ENCODE data around the gene ERVH48-1. TPM values are rescaled to one million over a fixed set of nuclear protein-coding genes. Genes with fewer than 3 reads are reported as not detected.
A peak's percentile ranks its signal among the peaks of the same experiment; 100 is the strongest.
"Not testable (repeated sequence)": the region's sequence is repeated elsewhere in the genome, so short reads cannot be mapped to it uniquely, and the experiment has no call there.

Gene ERVH48-1
- total RNA-seq, 1 experiment from 2014 or later = not detected

DNA sequence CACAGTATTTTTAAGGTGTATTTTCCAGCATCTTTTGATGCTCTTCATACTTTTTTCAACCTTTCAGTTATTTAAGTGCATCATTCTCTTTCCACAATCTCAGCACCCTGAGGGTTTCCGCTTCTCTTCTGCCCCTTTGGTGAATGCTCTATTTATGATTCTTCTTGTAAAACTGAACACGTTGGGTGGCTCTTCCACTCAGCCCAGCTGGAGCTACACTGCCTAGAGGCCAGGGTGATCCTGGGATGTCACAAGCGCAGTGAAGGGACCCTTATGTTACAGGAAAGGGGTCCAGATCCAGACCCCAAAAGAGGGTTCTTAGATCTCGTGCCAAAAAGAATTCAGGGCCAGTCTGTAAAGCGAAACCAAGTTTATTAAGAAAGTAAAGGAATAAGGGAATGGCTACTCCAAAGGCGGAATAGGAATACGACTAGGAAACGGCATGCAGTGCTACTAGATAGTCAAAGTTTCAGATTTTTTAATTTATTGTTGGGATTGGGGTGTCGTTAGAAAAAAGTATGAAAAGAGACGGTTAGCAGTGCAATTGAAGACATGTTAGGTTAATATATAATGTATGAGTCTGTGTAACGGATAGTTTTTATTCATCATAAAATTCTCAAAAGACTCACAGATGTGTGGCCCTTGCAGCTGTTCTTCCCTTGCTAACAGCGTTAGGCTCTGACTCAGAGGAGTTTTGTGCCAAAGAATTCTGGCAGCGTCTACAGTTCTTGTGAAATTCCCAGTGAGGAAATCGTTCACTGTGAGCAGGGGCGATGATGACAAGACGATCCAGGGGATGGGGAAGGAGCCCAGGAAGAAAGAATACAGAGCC is 14.4 kb upstream of the ERVH48-1 start:
- peak; percentile 88 for DNase-seq (ENCODE audit: extremely low read depth, low read depth)

DNA sequence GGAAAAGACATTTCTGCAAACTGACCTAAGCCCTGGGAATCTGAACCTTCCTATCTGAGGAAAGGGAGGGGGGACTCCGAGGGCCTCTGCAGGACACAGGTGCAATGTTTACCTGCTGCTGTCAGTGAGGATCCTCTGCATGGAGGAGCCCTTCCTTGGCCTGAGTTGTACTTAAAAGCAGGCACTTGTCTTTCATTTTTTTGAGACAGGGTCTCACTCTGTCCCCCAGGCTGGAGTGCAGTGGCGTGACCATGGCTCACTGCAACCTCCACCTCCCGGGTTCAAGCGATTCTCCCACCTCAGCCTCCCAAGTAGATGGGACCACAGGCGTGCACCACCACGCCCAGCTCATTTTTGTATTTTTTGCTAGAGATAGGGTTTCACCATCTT is 13.2 kb upstream of the ERVH48-1 start:
- not testable (repeated sequence) for DNase-seq (ENCODE audit: extremely low read depth, low read depth)

DNA sequence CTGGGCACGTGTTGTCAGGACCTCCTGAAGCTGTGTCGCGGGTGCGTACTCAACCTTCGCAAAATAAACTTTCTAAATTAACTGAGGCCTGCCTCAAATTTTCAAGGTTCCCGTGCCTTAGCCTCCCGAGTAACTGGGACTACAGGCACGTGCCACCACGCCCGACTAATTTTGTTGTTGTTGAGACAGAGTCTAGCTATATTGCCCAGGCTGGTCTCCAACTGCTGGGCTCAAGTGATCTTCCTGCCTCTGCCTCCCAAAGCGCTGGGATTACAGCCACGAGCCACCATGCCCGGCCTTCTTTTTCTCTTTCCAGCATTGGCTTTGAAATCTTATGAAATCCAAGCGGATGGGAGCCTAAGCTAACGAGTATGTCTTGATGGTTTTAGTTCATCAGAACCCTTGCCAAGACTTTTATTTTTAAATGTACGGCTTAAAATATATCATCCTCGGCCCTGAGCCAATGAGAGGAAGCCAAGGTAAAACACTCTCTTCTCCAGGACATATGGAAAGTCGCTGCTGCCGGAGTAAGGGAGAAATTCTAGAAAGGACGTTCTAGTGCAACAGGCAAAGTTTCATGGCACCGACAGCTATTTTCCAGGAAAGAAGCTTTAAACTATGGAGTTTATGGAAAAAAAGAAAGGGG is 12.7 kb upstream of the ERVH48-1 start:
- no peak for DNase-seq (ENCODE audit: extremely low read depth, low read depth)

DNA sequence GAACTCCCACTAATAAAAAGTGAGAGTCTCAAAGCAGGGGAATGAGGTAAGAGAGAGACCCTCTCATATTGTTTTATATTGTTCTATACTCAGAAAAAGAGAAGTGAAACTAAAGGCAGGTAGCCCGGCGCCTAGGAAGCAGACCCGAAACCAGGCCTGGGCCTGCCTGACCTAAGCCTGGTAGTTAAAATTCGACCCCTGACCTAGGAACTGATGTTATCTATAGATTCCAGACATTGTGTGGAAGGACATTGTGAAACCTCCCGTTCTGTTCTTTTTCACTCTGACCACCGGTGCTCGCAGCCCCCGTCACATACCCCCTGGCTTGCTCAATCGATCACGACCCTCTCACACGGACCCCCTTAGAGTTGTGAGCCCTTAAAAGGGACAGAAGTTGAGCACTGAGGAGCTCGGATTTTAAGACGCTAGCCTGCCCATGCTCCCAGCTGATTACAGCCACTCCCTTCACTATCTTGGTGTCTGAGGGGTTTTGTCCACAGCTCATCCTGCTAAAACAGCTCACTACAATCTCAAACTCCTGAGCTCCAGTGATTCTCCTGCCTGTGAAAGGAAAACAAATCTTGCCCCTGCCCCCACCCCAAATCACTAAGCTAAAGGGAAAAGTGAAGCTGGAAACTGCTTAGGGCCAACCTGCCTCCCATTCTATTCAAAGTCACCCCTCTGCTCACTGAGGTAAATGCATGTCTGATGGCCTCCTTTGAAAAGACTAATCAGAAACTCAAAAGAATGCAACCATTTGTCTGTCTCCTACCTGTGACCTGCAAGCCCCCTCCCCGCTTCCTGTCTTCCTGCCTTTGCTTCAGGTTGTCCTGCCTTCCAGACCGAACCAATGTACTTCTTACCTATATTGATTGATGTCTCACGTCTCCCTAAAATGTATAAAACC is 11.9 kb upstream of the ERVH48-1 start:
- DNase-seq (ENCODE audit: extremely low read depth, low read depth) = not testable (repeated sequence)

DNA sequence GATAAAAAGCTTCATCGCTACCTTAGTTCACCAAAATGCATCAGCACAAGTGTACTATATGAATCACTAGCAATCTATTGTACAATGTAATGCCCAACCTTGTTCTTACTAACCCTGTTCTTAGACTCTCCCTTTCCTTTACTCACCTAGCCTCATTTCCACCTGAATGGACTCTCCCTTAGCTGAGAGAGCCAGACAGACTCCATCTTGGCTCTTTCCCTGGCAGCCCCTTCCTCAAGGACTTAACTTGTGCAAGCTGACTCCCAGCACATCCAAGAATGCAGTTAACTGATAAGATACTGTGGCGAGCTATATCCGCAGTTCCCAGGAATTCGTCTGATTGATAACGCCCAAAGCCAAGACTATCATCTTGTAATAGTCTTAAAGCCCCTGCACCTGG is 10.9 kb upstream of the ERVH48-1 start:
- DNase-seq (ENCODE audit: extremely low read depth, low read depth) = not testable (repeated sequence)

DNA sequence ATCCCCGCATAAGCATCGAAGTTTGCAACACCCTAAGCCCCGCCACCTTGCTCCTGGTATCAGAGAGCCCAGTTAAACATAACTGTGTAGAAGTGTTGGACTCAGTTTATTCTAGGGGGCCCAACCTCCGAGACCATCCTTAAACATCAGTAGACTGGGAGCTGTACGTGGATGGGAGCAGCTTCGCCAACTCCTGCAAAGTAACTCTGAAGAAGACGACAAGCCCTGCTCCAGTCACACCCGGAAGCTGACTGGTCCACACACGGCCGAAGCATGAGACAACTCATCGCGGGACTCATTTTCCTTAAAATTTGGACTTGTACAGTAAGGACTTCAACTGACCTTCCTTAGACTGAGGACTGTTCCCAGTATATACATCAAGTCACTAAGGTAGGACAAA is 8.5 kb upstream of the ERVH48-1 start:
- not testable (repeated sequence) for DNase-seq (ENCODE audit: extremely low read depth, low read depth)

DNA sequence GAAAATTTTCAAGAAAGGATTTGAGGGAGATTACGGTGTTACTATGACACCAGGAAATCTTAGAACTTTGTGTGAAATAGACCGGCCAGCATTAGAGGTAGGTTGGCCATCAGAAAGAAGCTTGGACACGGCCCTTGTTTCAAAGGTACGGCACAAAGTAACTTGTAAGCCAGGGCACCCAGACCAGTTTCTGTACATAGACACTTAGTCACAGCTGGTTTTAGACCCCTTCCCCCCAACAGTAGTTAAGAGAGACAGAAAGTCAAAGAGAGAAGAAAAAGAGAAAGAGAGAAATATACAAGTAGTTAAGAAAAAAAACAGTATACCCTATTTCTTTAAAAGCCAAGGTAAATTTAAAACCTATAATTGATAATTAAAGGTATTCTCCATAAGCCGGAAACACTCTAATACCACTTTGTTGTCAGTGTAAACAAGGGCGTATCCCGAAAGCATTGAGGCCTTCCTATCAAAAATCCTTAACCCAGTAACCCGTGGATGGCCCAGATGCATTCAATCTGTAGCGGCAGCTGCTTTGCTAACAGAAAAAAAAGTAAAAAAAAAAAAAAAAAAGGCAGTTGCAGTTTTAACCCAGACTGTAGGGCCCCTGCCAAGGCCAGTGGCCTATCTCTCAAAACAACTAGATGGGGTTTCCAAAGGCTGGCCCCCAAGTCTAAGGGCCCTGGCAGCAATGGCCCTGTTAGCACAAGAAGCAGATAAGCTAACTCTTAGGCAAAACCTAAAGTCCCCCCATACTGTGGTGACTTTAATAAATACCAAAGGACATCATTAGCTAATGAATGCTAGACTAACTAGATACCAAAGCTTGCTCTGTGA is 7.9 kb upstream of the ERVH48-1 start:
- not testable (repeated sequence) for DNase-seq (ENCODE audit: extremely low read depth, low read depth)

DNA sequence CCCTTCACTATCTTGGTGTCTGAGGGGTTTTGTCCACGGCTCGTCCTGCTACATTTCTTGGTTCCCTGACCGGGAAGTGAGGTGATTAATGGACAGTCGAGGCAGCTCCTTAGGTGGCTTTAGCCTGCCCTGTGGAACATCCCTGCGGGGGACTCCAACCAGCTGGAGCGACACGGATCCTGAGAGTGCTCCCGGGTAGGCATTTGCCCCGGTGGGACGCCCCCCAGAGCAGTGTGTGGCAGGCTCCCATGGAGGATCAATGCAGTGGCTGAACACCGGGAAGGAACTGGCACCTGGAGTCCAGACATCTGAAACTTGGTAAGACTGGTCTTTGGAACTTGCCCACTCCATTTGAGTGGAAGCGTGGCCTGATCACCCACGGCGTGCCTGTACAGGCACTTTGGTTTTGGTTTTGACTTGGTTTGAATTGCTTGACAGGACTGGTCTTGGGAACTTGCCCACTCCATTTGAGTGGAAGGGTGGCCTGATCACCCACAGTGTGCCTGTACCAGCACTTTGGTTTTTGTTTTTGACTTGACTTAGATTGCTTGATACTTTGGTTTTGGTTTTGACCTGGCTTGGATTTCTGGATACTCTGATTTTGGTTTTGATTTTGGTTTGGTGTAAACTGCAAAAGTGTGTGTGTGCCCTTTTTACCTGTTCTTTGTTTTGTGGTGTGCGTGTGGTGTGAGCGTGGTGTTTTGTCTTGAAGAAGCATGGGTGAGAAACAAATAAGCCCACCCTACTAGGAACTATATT is 7.1 kb upstream of the ERVH48-1 start:
- DNase-seq (ENCODE audit: extremely low read depth, low read depth) = not testable (repeated sequence)

DNA sequence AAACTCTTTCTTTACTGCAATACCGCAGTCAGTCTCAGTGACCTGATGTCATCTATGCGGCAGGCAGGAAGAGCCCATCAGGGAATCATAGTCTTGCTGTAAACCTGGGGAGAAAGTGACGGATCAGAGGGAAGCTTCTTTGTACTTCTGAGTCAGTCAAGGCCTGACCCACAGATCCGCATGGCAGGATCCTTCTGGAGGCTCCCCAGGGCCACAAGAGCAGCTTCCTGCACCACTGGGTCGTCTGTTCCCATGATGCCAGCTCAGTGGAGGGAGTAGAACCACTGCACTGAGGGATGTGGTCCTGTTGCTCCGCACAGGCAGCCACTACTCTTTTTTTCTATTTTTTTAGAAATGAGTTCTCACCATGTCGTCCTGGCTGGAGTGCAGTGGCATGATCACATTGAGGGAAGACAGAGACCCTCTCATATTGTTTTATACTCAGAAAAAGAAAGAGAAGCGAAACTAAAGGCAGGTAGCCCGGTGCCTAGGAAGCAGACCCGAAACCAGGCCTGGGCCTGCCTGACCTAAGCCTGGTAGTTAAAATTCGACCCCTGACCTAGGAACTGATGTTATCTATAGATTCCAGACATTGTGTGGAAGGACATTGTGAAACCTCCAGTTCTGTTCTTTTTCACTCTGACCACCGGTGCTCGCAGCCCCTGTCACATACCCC is 6.3 kb upstream of the ERVH48-1 start:
- no peak for DNase-seq (ENCODE audit: extremely low read depth, low read depth)

DNA sequence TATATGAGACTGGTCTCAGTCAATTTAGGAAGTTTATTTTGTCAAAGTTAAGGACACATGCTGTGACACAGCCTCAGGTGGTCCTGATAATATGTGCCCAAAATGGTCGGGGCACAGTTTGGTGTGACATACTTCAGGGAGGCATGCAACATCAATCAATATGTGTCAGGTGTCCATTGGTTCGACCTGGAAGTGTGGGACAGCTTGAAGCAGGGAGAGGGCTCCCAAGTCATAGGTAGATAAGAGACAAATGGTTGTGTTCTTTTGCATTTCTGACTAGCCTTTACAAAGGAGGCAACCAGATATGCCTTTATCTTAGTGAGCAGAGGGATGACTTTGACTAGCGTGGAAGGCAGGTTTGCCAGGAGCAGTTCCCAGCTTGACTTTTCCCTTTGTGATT is 4.5 kb upstream of the ERVH48-1 start:
- no peak for DNase-seq (ENCODE audit: extremely low read depth, low read depth)

DNA sequence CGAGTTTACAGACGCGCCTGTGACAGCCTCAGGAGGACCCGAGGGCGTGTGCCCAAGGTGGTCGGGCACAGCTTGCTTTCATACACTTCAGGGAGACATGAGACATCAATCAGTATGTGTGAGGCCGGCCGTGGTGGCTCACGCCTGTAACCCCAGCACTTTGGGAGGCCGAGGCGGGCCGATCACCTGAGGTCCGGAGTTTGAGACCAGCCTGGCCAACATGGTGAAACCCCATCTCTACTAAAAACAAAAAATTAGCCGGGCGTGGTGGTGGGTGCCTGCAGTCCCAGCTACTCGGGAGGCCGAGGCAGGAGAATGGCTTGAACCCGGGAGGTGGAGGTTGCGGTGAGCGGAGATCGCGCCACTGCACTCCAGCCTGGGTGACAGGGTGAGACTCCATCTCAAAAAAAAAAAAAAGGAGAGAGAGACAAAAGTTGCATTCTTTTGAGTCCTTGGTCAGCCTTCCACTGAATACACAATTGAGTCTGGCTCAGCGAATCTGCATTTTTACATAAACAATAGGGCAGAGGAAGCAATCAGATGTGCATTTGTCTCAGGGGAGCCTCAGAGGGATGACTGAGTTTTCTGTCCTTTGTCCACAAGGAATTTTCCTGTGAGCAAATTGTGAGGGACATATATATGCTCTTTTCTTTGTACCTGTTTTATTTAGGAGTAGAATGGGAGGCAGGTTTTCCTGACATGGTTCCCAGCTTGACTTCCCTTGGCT is 2.2 kb upstream of the ERVH48-1 start:
- not testable (repeated sequence) for DNase-seq (ENCODE audit: extremely low read depth, low read depth)

DNA sequence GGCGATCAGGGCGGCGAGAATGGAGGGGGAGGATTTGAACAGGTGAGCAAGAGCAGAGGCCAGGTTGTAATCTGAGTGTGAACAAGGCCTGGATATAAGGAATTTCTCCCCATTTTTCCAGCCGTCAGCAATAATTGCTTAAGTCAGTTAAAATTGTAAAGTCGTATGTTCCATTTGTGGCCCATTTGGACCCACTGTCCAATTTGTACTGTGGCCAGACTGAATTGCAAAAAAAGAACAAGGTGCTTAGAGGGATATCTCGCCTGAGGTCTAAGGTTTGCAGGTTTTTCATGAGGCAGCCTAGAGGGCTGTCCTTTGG is 1.0 kb downstream of the ERVH48-1 start:
- no peak for DNase-seq (ENCODE audit: extremely low read depth, low read depth)

DNA sequence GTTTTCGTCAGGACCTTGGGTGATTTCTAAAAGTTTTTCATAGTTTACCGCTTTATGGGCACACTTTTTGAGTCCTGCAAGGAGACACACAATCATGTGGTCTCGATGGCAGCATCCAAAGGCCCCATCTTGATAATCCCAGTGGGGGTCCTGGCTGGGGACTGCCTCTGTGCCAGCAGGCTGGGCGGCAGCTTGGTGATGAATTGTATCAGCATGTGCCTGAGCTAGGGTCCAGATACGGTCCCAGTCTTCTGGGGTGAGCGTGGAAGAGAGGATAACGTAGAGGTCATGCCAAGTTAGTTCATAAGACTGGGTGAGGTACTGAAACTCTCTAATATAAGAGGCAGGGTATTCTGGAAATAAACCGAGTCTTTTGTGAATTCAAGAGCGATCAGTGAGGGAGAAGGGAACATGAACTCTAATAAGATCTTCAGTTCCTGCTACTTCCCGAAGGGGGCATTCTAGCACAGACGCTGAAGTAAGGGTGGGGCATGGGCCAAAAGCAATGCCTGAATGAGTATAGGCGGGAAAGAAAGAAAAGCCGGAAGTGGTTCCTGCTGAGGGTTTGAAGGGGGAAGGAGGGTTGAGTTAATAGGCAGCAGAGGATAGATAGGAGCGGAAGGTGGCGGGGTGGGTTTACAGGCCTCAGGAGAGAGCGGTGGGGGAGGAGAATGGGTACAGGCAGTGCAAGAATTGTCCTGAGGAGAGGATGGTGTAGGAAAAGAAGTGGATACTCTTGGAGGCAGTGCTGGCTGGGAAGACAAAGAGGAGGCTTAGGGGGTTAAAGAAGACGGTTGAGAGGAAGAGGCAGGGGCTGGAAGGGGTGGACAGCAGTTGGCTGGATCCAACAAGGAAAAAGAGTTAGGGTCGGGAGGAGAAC is 1.6 kb downstream of the ERVH48-1 start:
- DNase-seq (ENCODE audit: extremely low read depth, low read depth) = peak; percentile 84

DNA sequence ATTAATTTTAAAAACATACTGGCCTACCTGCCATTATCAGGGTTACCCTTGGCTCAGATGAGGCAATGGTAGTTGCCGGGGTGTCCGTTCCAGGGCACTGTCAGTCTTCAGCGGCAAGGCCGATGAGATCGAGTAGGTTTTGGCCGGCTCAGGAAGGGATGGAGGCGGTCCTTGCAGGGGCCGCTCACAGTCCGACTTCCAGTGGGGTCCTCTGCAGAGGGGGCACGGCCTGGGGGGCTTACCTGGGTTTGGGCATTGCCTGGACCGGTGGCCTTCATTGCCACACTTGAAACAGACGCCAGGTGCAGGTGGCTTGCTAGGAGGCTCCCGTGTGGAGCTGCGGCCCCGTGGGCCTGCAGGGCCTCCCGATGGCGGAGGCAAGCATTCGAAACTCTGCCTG is 2.5 kb downstream of the ERVH48-1 start:
- DNase-seq (ENCODE audit: extremely low read depth, low read depth) = no peak

DNA sequence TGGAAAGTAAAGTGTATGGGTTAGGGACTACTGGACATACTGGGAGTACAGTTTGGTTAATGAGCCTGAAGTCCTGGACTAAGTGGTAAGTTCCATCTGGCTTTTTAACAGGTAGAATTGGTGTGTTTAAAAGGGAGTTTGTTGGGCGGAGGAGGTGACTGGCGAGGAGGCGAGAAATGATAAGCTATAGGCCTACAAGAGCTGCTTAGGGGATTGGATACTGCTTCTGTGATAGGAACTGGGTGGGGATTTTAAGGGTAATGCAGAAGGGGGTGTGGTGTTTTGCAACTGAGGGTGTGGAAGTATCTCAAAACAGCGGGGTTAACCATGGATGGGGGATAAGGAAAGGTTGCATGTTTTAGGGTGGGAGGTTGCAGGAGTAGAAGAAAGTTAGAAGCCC is 3.5 kb downstream of the ERVH48-1 start:
- no peak for DNase-seq (ENCODE audit: extremely low read depth, low read depth)

DNA sequence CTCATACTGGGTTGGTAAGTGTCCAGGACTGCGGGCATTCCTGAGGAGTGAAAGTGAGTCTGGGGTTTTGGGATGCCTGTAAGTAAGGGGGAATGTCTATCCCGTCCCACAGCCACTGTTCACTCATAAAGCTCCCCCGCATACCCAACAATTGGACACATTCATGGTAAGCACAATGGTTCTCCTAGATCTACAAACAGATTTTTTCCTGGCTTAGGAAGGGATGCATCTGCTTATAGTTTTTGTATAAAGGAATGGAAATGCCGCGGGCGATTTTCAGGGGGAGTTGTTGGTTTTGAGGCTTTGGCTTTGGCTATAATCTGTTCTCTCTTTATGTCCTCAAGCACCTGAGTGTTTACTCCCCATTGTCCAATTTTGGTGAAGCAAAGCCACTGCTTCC is 7.1 kb downstream of the ERVH48-1 start:
- no peak for DNase-seq (ENCODE audit: extremely low read depth, low read depth)

DNA sequence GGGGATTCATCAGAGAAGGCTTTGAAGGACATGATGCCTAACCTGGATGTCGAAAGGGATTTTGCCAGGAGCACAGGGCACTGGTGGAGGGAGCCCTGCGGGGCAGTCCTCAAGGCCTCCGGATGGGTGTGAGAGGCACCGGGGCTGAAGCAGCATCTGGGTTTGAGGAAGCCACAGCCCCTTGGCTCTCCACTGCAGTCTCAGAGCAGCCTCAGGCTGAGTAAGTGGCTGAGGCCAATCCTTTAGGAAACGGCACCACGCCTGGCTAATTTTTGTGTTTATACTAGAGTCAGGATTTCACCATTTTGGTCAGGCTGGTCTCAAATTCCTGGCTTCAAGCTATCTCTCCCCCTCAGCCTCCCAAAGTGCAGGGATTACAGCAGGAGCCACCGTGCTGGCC is 12.0 kb downstream of the ERVH48-1 start:
- no peak for DNase-seq (ENCODE audit: extremely low read depth, low read depth)

All from NCI-H460 (cell line).